A549 treated with AZD2906 at 1 μM for 4 hours (cell line): ENCODE results near the gene PIM2. TPM values are rescaled to one million over a fixed set of nuclear protein-coding genes. Genes with fewer than 3 reads are reported as not detected.

Experiments used
- total RNA-seq: library from RNA; stranded (reverse); fragments of 200-300 nt; extraction: Qiagen RNA extraction; gene quantifications from 5 replicates; pipeline ENCODE4 v1.2.3, GENCODE V29; 2022

The PIM2 gene
- total RNA-seq = 8.2 to 9.9 TPM (median 9.0 TPM) in 5 replicates

GRCh38 chrX:48918643-48919340 lies at the start of gene PIM2:
Gene PIM2 (minus strand): TSS chrX:48919024. CDS start chrX:48918834, 190 bp downstream.

GRCh38 chrX:48957477-48957826 lies 38.6 kb upstream of the PIM2 start, which contains the start of gene OTUD5:
Gene OTUD5 (minus strand): TSS chrX:48957607. CDS start chrX:48957570, 37 bp downstream.

GRCh38 chrX:48911412-48912182 lies 7.2 kb downstream of the PIM2 start, which contains the start of gene SLC35A2:
Gene SLC35A2 (minus strand): TSS chrX:48911646. CDS start chrX:48911636, 10 bp downstream.

GRCh38 chrX:48897625-48898306 lies 21.1 kb downstream of the PIM2 start, which contains the start of the genes PQBP1 and TIMM17B:
Gene PQBP1 (plus strand): TSS chrX:48897930. CDS start chrX:48898510, 580 bp downstream.
Gene TIMM17B (minus strand): TSS chrX:48897768. CDS start chrX:48897749, 19 bp downstream.

Other genes with a start within 250 kb of the PIM2 start
- 0.22 to 0.52 TPM (median 0.32 TPM) in 5 replicates for gene WAS, start 235.2 kb downstream of the PIM2 start, total RNA-seq
- gene SUV39H1, start 222.3 kb downstream of the PIM2 start, total RNA-seq = 21.8 to 24.6 TPM (median 23.0 TPM) in 5 replicates
- gene GLOD5, start 157.3 kb downstream of the PIM2 start, total RNA-seq = not detected in 5 replicates
- not detected in 5 replicates for gene GATA1, start 132.4 kb downstream of the PIM2 start, total RNA-seq
- gene HDAC6, start 117.0 kb downstream of the PIM2 start, total RNA-seq = 20.2 to 29.9 TPM (median 28.8 TPM) in 5 replicates
- gene ERAS, start 92.5 kb downstream of the PIM2 start, total RNA-seq = 0.12 to 0.16 TPM in 2 of 5 replicates, not detected in the others
- 18.0 to 55.7 TPM (median 48.7 TPM) in 5 replicates for gene PCSK1N, start 83.4 kb downstream of the PIM2 start, total RNA-seq
- 84.3 to 117 TPM (median 106 TPM) in 5 replicates for gene TIMM17B, start 21.3 kb downstream of the PIM2 start, total RNA-seq
- gene PQBP1, start 21.1 kb downstream of the PIM2 start, total RNA-seq = 91.9 to 102 TPM (median 93.2 TPM) in 5 replicates
- 50.4 to 66.6 TPM (median 60.9 TPM) in 5 replicates for gene SLC35A2, start 7.4 kb downstream of the PIM2 start, total RNA-seq
- 60.0 to 66.3 TPM (median 63.1 TPM) in 5 replicates for gene OTUD5, start 38.6 kb upstream of the PIM2 start, total RNA-seq
- 0.65 to 1.2 TPM (median 1.1 TPM) in 5 replicates for gene KCND1, start 52.8 kb upstream of the PIM2 start, total RNA-seq
- gene GRIPAP1, start 83.2 kb upstream of the PIM2 start, total RNA-seq = 16.6 to 21.6 TPM (median 19.0 TPM) in 5 replicates
- gene TFE3, start 124.3 kb upstream of the PIM2 start, total RNA-seq = 42.9 to 49.5 TPM (median 48.8 TPM) in 5 replicates
- 2.7 to 4.4 TPM (median 3.5 TPM) in 5 replicates for gene CCDC120, start 140.0 kb upstream of the PIM2 start, total RNA-seq
- gene PRAF2, start 155.0 kb upstream of the PIM2 start, total RNA-seq = 35.6 to 44.5 TPM (median 42.7 TPM) in 5 replicates
- 52.7 to 59.9 TPM (median 57.2 TPM) in 5 replicates for gene WDR45, start 160.9 kb upstream of the PIM2 start, total RNA-seq
- 21.8 to 23.6 TPM (median 22.8 TPM) in 5 replicates for gene GPKOW, start 204.7 kb upstream of the PIM2 start, total RNA-seq
- 2.3 to 3.9 TPM (median 3.3 TPM) in 5 replicates for gene MAGIX, start 243.7 kb upstream of the PIM2 start, total RNA-seq